Activated CD4-positive, alpha-beta T cell treated with anti-CD3 and anti-CD28 coated beads, Interleukin-2, amount 50 U/mL, for 48 hours (primary cell): ENCODE results near the gene LSR.
"Not testable (repeated sequence)": the region's sequence is repeated elsewhere in the genome, so short reads cannot be mapped to it uniquely, and the experiment has no call there.

Experiments used
- DNase-seq, 2 experiments: peaks; one replicate each; pipeline ENCODE4 v3.0.0-alpha.2; 2020

The LSR gene

GRCh38 chr19:35219008-35219407, 29.8 kb upstream of the LSR start:
- no peak for DNase-seq

- no peak for DNase-seq
Observed at GRCh38 chr19:35220315-35220921, 28.4 kb upstream of the LSR start.

GRCh38 chr19:35220973-35221590, 27.7 kb upstream of the LSR start:
- not testable (repeated sequence) for DNase-seq

- DNase-seq = no peak
Observed at GRCh38 chr19:35222373-35223015, 26.3 kb upstream of the LSR start.

GRCh38 chr19:35223084-35223790, 25.6 kb upstream of the LSR start:
- no peak for DNase-seq

GRCh38 chr19:35223862-35224505, 24.8 kb upstream of the LSR start:
- no peak for DNase-seq

- DNase-seq = no peak
Observed at GRCh38 chr19:35224681-35225571, 23.9 kb upstream of the LSR start.

- DNase-seq = no peak
Observed at GRCh38 chr19:35225951-35226350, 22.9 kb upstream of the LSR start.

GRCh38 chr19:35226748-35227147, 22.1 kb upstream of the LSR start:
- no peak for DNase-seq

- DNase-seq = no peak
Observed at GRCh38 chr19:35228177-35228930, 20.4 kb upstream of the LSR start, which contains the start of gene FAM187B. TSS of gene FAM187B (minus strand) at chr19:35228739. CDS start at chr19:35228680, 59 bp downstream.

GRCh38 chr19:35229601-35230000, 19.2 kb upstream of the LSR start:
- DNase-seq = no peak

- no peak for DNase-seq
Observed at GRCh38 chr19:35231956-35232645, 16.7 kb upstream of the LSR start.

- DNase-seq = no peak
Observed at GRCh38 chr19:35232912-35233311, 15.9 kb upstream of the LSR start.

GRCh38 chr19:35236638-35237400, 12.0 kb upstream of the LSR start:
- no peak for DNase-seq

- DNase-seq = not testable (repeated sequence)
Observed at GRCh38 chr19:35239597-35239996, 9.2 kb upstream of the LSR start.

- DNase-seq = no peak
Observed at GRCh38 chr19:35240327-35240726, 8.5 kb upstream of the LSR start.

- no peak for DNase-seq
Observed at GRCh38 chr19:35241417-35241816, 7.4 kb upstream of the LSR start.

GRCh38 chr19:35246466-35247092, 2.2 kb upstream of the LSR start:
- no peak for DNase-seq
